Measurements from ENCODE around the gene TOB2. TPM values are rescaled to one million over a fixed set of nuclear protein-coding genes. Genes with fewer than 3 reads are reported as not detected.
"Not testable (repeated sequence)": the region's sequence is repeated elsewhere in the genome, so short reads cannot be mapped to it uniquely, and the experiment has no call there.

The TOB2 gene
- total and polyA plus RNA-seq, 2 donors: 20.9 to 34.0 TPM

DNA sequence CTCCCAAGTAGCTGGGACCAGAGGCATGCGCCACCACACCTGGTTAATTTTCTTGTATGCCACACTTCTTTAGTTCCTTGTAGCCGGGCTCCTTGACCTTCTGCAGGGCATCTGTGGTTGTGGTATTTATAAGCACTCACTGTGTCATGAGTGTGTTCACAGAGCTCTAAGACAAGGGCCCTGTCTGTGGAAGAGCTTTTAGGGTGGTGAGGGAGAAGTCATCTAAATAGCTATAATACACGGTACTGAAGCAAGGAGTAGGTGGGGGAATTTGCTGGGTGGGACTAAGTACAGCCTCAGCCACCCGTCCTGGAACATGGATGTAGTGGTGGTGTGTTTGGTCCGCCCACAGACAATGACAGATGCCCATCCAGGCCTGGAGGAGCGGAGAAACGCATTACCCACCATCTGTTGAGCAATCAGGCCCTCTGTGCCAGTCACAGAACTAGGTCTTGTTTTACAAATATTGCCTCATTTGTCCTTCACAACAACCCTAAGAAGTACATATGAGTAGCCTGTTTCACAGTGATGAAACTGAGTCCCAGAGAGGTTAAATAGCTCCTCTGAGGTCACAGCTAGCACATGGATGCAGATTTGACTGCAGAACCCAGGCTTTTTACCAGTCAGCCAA, 32.4 kb upstream of the TOB2 start:
- Histone ChIP-seq H3K27ac (ENCODE audit: low read depth) (no peak overlapping the region), H3K36me3 (ENCODE audit: insufficient read depth) (no peaks in the 10 kb centered on the region), H3K4me3 (ENCODE audit: low read depth, low read length) (no peak overlapping the region), H3K4me1 (ENCODE audit: insufficient read depth) (no peaks in the 10 kb centered on the region)
- WGBS: 86% methylated on average over 7 of the region's 7 CpGs
- DNase-seq (ENCODE audit: extremely low spot score): no peak

DNA sequence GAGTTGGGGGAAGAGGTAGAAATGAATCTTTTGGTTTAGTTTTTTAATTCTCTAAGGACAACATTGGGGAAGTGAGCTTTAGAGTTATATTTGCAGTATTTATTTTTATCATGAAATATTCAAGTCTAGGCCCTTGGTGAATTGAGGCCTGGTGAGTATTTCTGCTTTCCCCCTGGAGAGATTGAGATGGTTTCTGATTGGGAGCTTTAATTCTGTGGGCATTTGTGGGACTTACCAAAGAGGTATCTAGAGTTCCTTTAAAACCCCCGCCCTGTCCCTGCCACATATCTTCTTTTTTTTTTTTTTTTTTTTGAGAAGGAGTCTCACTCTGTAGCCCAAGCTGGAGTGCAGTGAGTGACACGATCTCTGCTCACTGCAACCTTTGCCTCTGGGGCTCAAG, 31.9 kb upstream of the TOB2 start:
- Histone ChIP-seq H3K27ac (ENCODE audit: low read depth) (no peak overlapping the region), H3K4me1 (ENCODE audit: insufficient read depth) (no peaks in the 10 kb centered on the region), H3K36me3 (ENCODE audit: insufficient read depth) (no peaks in the 10 kb centered on the region), H3K4me3 (ENCODE audit: low read depth, low read length) (no peak overlapping the region)
- WGBS: 92% methylated on average over 2 of the region's 2 CpGs
- no peak for DNase-seq (ENCODE audit: extremely low spot score)

DNA sequence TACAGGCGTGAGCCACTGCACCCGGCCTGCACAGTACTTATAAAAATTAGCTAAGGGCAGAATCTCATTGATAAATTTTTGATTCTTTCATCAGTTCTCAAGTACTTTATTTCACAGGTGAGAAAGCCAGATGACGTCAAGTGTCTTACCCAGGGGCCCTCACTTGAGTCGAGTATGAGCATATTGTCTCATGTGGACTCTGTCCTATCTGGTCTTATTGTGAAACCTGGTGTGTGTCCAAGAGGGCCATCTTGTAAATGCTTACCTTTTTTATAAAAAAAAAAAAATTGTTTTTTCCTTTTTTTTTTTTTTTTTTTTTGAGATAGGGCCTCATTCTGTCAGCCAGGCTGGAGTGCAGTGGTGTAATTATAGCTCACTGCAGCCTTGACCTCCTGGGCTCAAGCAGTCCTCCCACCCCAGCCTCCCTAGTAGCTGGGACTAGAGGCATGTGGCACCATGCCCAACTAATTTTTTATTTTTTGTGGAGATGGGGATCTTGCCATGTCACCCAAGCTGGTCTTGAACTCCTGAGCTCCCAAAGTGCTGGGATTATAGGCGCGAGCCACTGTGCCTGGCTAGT, 28.4 kb upstream of the TOB2 start:
- Histone ChIP-seq H3K4me3 (ENCODE audit: low read depth, low read length) (no peak overlapping the region), H3K27ac (ENCODE audit: low read depth) (no peak overlapping the region), H3K36me3 (ENCODE audit: insufficient read depth) (no peaks in the 10 kb centered on the region), H3K4me1 (ENCODE audit: insufficient read depth) (no peaks in the 10 kb centered on the region)
- WGBS: 95% methylated on average over 6 of the region's 6 CpGs
- DNase-seq (ENCODE audit: extremely low spot score): no peak

DNA sequence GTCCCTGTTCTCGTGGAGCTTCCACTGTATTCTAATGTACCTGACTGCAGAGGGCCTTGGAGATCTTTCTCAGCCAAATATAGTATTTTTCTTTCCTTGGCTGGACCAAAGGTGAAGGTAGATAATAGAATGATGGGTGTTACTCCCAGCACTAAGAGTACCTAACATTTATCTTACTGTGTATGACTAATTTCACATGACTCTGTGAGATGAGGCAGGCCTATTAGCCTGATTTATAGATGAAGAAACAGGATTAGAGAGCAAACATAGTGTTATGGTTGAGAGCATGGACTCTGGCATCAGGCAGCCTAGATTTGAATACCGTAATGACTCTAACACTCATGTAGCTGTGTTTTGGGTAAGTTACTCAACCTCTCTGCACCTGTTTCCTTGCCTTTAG, 25.0 kb upstream of the TOB2 start:
- 85% methylated on average over 2 of the region's 2 CpGs for WGBS
- H3K27ac ChIP-seq (ENCODE audit: low read depth): no peak overlapping the region

DNA sequence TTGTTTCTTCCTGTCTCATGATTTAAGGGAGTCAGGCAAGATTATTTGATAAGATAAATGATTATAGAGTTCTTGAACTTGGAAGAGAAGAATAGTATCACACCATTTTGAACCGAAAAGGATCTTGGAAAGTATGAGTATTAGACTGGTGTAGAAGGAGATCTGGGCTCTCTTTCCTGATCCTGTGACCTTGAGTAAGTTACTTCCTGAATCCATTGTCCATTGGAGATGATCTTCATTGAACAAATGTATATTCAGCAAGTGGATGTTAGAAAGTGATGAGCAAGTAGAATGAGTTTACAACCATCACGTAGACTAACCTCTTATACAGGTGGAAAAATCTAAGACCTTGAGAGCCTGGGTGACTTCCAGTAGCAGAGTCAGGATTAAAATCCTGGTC, 24.3 kb upstream of the TOB2 start:
- H3K27ac ChIP-seq (ENCODE audit: low read depth): no peak overlapping the region
- DNase-seq (ENCODE audit: extremely low spot score): no peak
- H3K36me3 ChIP-seq (ENCODE audit: insufficient read depth): no peaks in the 10 kb centered on the region
- no peak overlapping the region for H3K4me3 ChIP-seq (ENCODE audit: low read depth, low read length)
- peaks cover 3% of the 10 kb centered on the region for H3K4me1 ChIP-seq (ENCODE audit: insufficient read depth)
- 86% methylated on average over 2 of the region's 2 CpGs for WGBS

More for the DNA sequence above, 25.0 kb upstream of the TOB2 start:
- DNase-seq (ENCODE audit: extremely low spot score): no peak
- peaks cover 3% of the 10 kb centered on the region for H3K4me1 ChIP-seq (ENCODE audit: insufficient read depth)
- H3K36me3 ChIP-seq (ENCODE audit: insufficient read depth): no peaks in the 10 kb centered on the region
- H3K4me3 ChIP-seq (ENCODE audit: low read depth, low read length): no peak overlapping the region

DNA sequence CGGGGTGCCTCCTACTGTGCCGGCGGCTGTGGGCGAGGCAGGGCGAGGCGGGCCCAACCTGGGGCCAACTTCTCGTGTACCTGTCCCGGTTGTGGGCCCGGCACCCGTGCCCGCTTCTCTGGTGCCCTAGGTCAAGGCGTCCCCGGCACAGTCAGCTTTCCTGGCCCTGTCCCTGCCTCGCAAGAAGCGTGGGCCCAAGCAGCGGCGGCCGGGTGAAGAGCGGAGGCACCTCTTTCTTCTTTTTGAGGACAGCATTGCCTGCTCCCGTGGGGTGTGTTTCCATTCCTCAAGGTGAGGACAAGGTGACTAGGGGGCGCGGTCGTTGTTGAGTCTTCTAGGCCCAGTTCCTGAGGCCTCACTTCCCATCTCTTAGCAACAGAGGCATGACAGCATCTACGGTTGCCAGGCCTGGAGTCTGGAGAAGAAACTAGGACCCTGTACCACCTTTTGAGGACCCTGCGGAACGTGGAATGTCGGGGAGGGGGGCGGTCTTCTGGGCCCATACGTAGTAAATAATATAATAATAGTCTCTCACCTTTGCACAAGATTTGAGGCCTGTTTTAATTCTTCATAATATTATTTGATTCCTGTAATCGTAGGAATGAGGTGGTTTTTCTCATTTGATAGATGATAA, 22.7 kb upstream of the TOB2 start:
- DNase-seq (ENCODE audit: extremely low spot score): no peak
- H3K27ac ChIP-seq (ENCODE audit: low read depth): peak overlapping the region; percentile 94
- H3K4me1 ChIP-seq (ENCODE audit: insufficient read depth): peaks cover 3% of the 10 kb centered on the region
- 1% methylated on average over 30 of the region's 30 CpGs for WGBS
- H3K36me3 ChIP-seq (ENCODE audit: insufficient read depth): no peaks in the 10 kb centered on the region
- peak overlapping the region; percentile 85 for H3K4me3 ChIP-seq (ENCODE audit: low read depth, low read length)

DNA sequence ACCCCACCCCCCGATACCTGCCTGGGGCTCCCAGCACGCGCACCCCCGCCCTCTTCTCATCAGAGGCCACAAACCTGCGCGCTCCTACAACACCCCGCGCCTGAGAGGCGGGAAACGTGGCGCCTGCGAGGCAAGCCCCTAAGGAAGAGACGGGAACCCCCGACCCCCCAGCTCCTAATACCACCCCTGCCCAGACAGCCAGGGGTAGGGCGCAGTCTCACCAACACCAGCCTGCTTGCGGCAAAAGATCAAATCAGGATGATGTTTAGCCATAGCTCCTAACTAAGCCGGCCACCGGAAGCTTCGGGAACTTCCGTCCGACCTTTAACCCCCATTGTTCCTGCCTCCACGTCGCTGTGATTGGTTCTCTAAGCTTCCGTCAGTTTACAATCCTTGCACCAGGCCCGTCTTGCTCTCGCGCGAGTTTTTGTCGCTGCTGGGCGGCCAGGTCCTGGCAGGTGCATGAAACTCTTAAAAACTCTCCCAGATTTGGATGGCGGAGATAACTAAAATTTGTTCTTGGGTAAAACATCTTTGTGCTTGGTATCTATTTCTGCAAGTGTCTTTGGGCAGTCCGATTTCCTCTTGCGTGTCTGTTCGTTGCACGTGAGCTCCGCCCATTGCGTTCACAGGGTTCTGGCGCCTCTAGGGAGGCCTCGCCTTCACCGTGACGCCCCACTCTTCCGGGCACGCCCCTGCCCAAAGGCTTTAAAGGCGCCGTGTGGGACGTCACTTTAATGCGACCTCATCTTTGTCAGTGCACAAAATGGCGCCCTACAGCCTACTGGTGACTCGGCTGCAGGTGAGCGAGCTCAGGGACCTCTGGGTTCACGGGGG, 22.0 kb upstream of the TOB2 start, which contains the start of the genes ACO2 and PHF5A:
TSS of gene ACO2 (plus strand) at position 737 of the 837 bp plus-strand sequence. CDS start at position 767, 30 bp downstream.
TSS of gene PHF5A (minus strand) at position 312 of the 837 bp plus-strand sequence. CDS start at position 273, 39 bp downstream.
- Histone ChIP-seq H3K27ac (ENCODE audit: low read depth) (peak within 1 kb of the TSS; percentile 94), H3K4me1 (ENCODE audit: insufficient read depth) (peaks cover 3% of the 10 kb centered on the region)
- WGBS: under 1% methylated on average over 51 of the region's 51 CpGs

DNA sequence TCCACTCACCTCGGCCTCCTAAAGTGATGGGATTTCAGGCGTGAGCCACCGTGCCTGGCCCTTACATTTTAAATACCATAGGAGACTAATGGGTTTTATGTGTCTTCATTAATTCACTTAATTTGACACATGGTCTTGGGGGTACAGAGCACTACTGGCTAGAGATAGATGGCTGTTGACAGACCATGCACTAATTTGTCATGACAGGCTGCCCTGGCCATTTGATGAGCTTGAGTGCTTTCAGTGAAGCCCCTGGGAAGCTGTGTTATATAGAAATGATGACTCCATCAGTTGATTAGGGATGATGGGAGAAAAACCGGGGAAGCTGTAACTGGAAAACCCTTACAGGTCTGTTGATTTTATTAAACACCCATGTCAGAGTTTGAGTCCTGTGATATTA, 15.3 kb upstream of the TOB2 start:
- no peaks in the 10 kb centered on the region for H3K4me1 ChIP-seq (ENCODE audit: insufficient read depth)
- no peak for DNase-seq (ENCODE audit: extremely low spot score)
- H3K36me3 ChIP-seq (ENCODE audit: insufficient read depth): no peaks in the 10 kb centered on the region
- no peak overlapping the region for H3K4me3 ChIP-seq (ENCODE audit: low read depth, low read length)
- 91% methylated on average over 4 of the region's 4 CpGs for WGBS
- H3K27ac ChIP-seq (ENCODE audit: low read depth): no peak overlapping the region

More for the DNA sequence above, 22.0 kb upstream of the TOB2 start, which contains the start of the genes ACO2 and PHF5A:
- H3K36me3 ChIP-seq (ENCODE audit: insufficient read depth): no peaks in the 10 kb centered on the region
- H3K4me3 ChIP-seq (ENCODE audit: low read depth, low read length): peak within 1 kb of the TSS; percentile 91
- DNase-seq (ENCODE audit: extremely low spot score): peak; percentile 97

DNA sequence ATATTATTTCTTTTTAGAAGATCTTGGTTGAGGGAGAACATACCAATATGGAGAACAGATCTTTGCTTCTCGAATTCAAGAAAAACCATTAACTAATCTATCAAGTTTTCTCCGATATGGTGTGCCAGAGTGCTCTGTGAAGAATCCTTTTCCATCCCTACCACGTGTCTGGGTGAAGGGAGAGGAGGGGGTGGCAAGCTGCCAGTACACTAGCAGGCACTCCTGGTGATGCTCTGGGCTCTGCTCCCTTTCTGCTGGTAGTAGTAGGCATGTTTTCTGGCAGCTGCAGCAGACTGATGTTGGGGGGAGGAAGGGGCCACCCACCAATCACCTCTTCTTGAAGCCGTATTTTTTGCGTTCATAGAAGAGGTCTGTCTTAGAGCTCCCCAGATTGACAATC, 13.5 kb upstream of the TOB2 start:
- not testable (repeated sequence) for H3K36me3 ChIP-seq (ENCODE audit: insufficient read depth); H3K27ac ChIP-seq (ENCODE audit: low read depth); H3K4me1 ChIP-seq (ENCODE audit: insufficient read depth); DNase-seq (ENCODE audit: extremely low spot score); H3K4me3 ChIP-seq (ENCODE audit: low read depth, low read length)
- WGBS: 80% methylated on average over 5 of the region's 5 CpGs

DNA sequence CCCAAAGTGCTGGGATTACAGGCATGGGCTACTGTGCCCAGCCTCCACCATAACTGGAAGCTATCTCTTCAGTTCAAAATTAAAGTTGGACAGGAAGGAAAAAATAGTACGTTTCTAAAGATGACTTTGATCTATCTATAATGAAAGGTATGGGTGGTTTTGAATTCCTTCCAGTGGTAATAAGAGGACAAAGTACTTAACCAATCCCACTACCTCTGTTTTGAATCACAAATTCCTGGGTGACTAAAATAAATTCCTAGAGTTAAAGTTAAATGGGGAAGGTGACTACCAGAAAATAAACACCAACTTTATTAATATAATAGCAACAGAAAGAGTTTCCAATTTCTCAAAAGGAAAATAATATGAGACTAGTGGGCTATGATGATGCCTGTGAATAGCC, 12.8 kb upstream of the TOB2 start:
- Histone ChIP-seq H3K36me3 (ENCODE audit: insufficient read depth) (no peaks in the 10 kb centered on the region), H3K27ac (ENCODE audit: low read depth) (no peak overlapping the region)
- 66% methylated on average over 1 of the region's 1 CpG for WGBS

DNA sequence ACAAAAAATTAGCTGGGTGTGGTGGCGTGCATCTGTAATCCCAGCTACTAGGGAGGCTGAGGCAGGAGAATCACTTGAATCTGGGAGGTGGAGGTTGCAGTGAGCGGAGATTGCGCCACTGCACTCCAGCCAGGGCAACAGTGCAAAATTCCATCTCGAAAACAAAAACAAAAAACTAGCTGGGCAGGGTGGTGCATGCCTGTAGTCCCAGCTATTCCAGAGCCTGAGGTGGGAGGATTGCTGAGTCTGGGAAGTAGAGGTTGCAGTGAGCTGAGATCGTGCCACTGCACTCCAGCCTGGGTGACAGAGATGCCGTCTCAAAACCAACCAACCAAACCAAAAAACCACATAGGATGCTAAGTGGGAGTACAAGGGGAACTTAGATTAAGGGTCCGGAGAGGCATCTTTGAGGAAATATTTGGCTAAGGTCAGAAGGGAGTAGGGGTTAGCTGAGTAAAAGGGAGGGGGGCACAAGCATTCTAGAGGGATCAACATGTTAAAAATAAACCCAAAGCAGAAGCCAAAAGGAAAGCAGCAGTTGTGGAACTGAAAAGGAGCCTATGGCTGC, 11.6 kb upstream of the TOB2 start:
- Histone ChIP-seq H3K36me3 (ENCODE audit: insufficient read depth) (no peaks in the 10 kb centered on the region), H3K4me3 (ENCODE audit: low read depth, low read length) (no peak overlapping the region), H3K27ac (ENCODE audit: low read depth) (no peak overlapping the region), H3K4me1 (ENCODE audit: insufficient read depth) (no peaks in the 10 kb centered on the region)
- WGBS: 89% methylated on average over 7 of the region's 7 CpGs
- DNase-seq (ENCODE audit: extremely low spot score): no peak

More for the DNA sequence above, 12.8 kb upstream of the TOB2 start:
- Histone ChIP-seq H3K4me1 (ENCODE audit: insufficient read depth) (no peaks in the 10 kb centered on the region), H3K4me3 (ENCODE audit: low read depth, low read length) (no peak overlapping the region)
- DNase-seq (ENCODE audit: extremely low spot score): no peak

DNA sequence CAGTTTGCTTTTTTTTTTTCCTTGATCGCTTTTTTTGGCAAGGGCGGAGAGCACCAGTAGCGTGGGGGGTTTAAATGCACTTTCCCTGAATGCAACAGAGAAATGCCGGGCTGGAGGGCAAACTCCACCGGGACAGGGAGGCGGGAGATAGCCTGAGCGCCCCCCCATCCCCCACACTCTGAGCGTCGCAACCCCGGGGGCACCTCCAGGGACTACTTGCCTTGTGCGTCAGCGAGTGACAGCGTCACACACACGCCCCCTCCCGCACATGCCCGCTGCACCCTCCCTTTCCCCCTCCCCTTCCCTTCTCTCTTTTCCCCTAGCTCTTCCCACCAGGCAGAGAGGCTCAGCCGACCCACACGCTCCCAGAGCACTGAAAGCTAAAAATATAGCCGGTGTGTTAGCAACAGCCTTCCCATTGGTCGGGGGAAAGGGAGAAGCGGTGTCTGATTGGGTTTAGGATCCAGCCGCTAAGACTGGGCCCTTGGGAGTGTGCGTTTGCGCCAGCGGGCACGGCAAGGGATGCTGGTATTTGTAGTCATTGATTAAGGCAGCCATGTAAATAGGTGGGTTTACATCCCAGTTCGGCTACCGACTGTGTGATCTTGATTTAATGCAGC, 1.7 kb upstream of the TOB2 start:
- H3K36me3 ChIP-seq (ENCODE audit: insufficient read depth): no peaks in the 10 kb centered on the region
- under 1% methylated on average over 28 of the region's 28 CpGs for WGBS
- peak overlapping the region; percentile 97 for H3K27ac ChIP-seq (ENCODE audit: low read depth)
- peak overlapping the region; percentile 60 for H3K4me3 ChIP-seq (ENCODE audit: low read depth, low read length)
- H3K4me1 ChIP-seq (ENCODE audit: insufficient read depth): no peaks in the 10 kb centered on the region
- DNase-seq (ENCODE audit: extremely low spot score): peak; percentile 100
